BE2C (cell line): ENCODE data around the gene TSNAX.

ENCODE experiments used
- DNase-seq: peaks from one replicate; pipeline ENCODE4 v3.0.0-alpha.2; 2020
- H3K27me3 ChIP-seq: fragments of 250-450 bp; sonication (Bioruptor Pico); 2 replicates; pipeline ENCODE4 v1.5.1; 2020; ENCODE audit warnings: mild to moderate bottlenecking
- H3K36me3 ChIP-seq: fragments of 250-450 bp; sonication (Bioruptor Pico); 2 replicates; pipeline ENCODE4 v1.5.1; 2020; ENCODE audit warnings: mild to moderate bottlenecking
- H3K4me1 ChIP-seq: fragments of 250-450 bp; sonication (Bioruptor Pico); 2 replicates; pipeline ENCODE4 v1.5.1; 2020
- H3K4me3 ChIP-seq: 2 replicates; pipeline ENCODE4 v1.5.1; 2011; ENCODE audit warnings: low read depth, low read length
- H3K9me3 ChIP-seq: fragments of 250-450 bp; sonication (Bioruptor Pico); 2 replicates; pipeline ENCODE4 v1.5.1; 2020
- TF ChIP-seq, protein P1 (sequence below): IDR thresholded peaks from 2 replicates; pipeline ENCODE4 v1.5.1; 2012; ENCODE audit warnings: mild to moderate bottlenecking, low read depth, low read length

Gene TSNAX

GRCh38 chr1:231536099-231536498 is 7.6 kb downstream of the TSNAX start:
- Histone ChIP-seq H3K36me3 (peaks cover 11% of the 10 kb centered on the region), H3K27me3 (no peaks in the 10 kb centered on the region), H3K4me1 (no peaks in the 10 kb centered on the region; the same call in 1 of the 2 replicates), H3K9me3 (no peaks in the 10 kb centered on the region), H3K4me3 (no peak overlapping the region)
- DNase-seq = no peak
- TF ChIP-seq, protein P1, sequence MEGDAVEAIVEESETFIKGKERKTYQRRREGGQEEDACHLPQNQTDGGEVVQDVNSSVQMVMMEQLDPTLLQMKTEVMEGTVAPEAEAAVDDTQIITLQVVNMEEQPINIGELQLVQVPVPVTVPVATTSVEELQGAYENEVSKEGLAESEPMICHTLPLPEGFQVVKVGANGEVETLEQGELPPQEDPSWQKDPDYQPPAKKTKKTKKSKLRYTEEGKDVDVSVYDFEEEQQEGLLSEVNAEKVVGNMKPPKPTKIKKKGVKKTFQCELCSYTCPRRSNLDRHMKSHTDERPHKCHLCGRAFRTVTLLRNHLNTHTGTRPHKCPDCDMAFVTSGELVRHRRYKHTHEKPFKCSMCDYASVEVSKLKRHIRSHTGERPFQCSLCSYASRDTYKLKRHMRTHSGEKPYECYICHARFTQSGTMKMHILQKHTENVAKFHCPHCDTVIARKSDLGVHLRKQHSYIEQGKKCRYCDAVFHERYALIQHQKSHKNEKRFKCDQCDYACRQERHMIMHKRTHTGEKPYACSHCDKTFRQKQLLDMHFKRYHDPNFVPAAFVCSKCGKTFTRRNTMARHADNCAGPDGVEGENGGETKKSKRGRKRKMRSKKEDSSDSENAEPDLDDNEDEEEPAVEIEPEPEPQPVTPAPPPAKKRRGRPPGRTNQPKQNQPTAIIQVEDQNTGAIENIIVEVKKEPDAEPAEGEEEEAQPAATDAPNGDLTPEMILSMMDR = no peak

DNA sequence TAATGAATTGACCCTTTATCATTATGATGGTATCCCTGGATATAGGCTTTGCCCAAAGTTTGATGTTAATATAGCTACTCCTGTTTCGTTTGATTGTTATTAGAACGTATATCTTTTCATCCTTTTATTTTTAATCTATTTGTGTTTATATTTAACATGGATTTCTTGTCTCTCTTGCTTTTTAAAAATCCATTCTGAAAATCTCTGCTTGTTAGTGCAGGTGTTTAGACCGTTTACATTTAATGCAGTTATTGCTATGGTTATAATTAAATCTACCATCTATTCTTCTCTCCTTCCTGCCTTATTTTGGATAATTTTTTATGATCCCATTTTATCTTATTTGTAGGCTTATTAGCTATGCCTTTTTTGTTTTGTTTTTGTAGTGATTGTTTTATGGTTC is 12.4 kb downstream of the TSNAX start:
- TF ChIP-seq, protein P1 = no peak
- no peak for DNase-seq
- Histone ChIP-seq H3K4me1 (no peaks in the 10 kb centered on the region), H3K27me3 (no peaks in the 10 kb centered on the region), H3K36me3 (peaks cover 23% of the 10 kb centered on the region), H3K9me3 (no peaks in the 10 kb centered on the region), H3K4me3 (no peak overlapping the region)

- TF ChIP-seq, protein P1 = no peak
- Histone ChIP-seq H3K36me3 (peaks cover 22% of the 10 kb centered on the region), H3K27me3 (no peaks in the 10 kb centered on the region), H3K4me1 (no peaks in the 10 kb centered on the region), H3K9me3 (no peaks in the 10 kb centered on the region), H3K4me3 (no peak overlapping the region)
- peak; percentile 52 for DNase-seq
Measured at GRCh38 chr1:231541842-231542241, 13.4 kb downstream of the TSNAX start.

DNA sequence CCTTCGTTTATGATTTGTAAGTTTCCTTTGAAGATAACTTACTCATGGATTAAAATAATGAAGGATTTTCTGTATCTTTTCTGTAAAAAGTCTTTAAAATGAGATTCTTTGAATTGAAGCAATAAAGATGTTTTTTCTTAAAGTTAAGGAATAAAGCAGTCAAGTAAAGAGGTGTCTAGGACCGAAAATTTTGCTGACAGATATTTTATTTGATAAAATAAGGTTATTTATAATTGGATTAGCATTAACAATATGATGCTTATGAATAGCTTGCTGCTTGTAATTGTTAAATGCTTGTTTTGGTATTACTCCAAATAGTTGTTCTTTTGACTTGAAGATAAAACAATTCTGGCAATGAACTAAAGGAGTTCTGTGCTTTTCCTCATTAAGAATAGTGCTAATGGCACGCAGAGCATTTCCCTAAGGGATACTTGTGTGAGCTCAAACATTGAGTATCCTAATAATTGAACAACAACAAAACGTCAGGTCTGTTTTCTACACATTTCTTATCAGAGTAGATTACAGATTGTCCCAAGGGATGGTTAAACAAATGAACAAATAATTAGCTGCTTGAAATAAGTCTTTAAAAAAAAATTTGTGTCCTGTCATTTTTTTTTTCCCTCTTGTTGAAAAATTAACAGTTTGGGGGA is 16.6 kb downstream of the TSNAX start:
- H3K4me3 ChIP-seq = no peak overlapping the region
- no peak for DNase-seq
- H3K27me3 ChIP-seq = no peaks in the 10 kb centered on the region
- H3K4me1 ChIP-seq = peaks cover 5% of the 10 kb centered on the region
- TF ChIP-seq, protein P1 = no peak
- H3K9me3 ChIP-seq = no peaks in the 10 kb centered on the region
- peaks cover 12% of the 10 kb centered on the region for H3K36me3 ChIP-seq

DNA sequence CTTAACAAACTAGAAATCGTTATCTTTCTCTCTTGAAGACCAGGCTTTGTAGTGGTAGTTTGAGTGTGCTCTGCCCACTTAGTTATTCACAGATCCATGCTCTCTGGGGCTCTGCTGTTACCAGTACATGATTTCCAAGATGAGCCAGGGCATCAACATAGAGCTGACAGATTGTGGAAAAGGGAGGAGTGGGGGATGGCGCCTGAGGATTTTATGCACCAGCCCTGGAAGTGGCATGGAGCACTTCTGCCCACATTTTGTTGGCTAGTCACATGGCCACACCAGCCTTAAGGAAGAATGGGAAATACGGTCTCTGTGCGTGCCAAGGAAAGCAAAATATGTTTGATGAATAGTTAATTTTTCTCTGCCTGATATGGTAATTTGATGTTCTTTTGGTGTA is 18.2 kb downstream of the TSNAX start:
- Histone ChIP-seq H3K27me3 (no peaks in the 10 kb centered on the region), H3K4me1 (peaks cover 12% of the 10 kb centered on the region), H3K4me3 (no peak overlapping the region), H3K9me3 (no peaks in the 10 kb centered on the region), H3K36me3 (peaks cover 12% of the 10 kb centered on the region)
- no peak for DNase-seq
- TF ChIP-seq, protein P1 = no peak

GRCh38 chr1:231549733-231550447 is 21.4 kb downstream of the TSNAX start:
- Histone ChIP-seq H3K9me3 (no peaks in the 10 kb centered on the region), H3K4me3 (no peak overlapping the region), H3K27me3 (no peaks in the 10 kb centered on the region), H3K4me1 (peaks cover 12% of the 10 kb centered on the region), H3K36me3 (no peaks in the 10 kb centered on the region; the same call in 1 of the 2 replicates)
- DNase-seq = peak; percentile 32
- TF ChIP-seq, protein P1 = no peak
